Progenitor cell of endocrine pancreas (in vitro differentiated cells): ENCODE results near the gene AHSA1. TPM values are rescaled to one million over a fixed set of nuclear protein-coding genes. Genes with fewer than 3 reads are reported as not detected.

Experiments
- DNase-seq: peaks from one replicate; pipeline ENCODE4 v3.0.0; 2021; ENCODE audit warnings: low spot score; ENCODE audit not compliant: unreplicated experiment
- H3K27ac Mint-ChIP-seq: 2 replicates; pipeline ENCODE4 v1.8.0; 2021; ENCODE audit warnings: mild to moderate bottlenecking, moderate library complexity, mixed read lengths
- H3K27me3 Mint-ChIP-seq: 2 replicates; pipeline ENCODE4 v1.8.0; 2021; ENCODE audit warnings: mixed read lengths
- H3K36me3 Mint-ChIP-seq: 2 replicates; pipeline ENCODE4 v1.8.0; 2022; ENCODE audit warnings: mixed read lengths; ENCODE audit not compliant: insufficient read depth
- H3K4me1 Mint-ChIP-seq: 2 replicates; pipeline ENCODE4 v1.8.0; 2021; ENCODE audit warnings: low read depth, mixed read lengths
- H3K4me3 Mint-ChIP-seq: 2 replicates; pipeline ENCODE4 v1.8.0; 2021; ENCODE audit warnings: low read depth, mild to moderate bottlenecking, moderate library complexity, mixed read lengths
- H3K9me3 Mint-ChIP-seq: 2 replicates; pipeline ENCODE4 v1.8.0; 2021; ENCODE audit warnings: low read depth, mixed read lengths
- total RNA-seq: library from RNA; stranded (reverse); gene quantifications from 2 replicates; pipeline ENCODE4 v1.2.1, GENCODE V29; 2021
- TF ChIP-seq, protein P1 (sequence below): fragments of 200-600 bp; sonication (generic); IDR thresholded peaks from one replicate; pipeline ENCODE4 v1.5.0; 2021; ENCODE audit warnings: antibody characterized with exemption, mild to moderate bottlenecking; ENCODE audit not compliant: unreplicated experiment

Gene AHSA1
- total RNA-seq, 1 donor from 2014 or later, result 160 TPM

GRCh38 chr14:77459072-77459723 lies 1.3 kb downstream of the AHSA1 start:
- Mint-ChIP-seq H3K4me3 (peak overlapping the region; percentile 100), H3K4me1 (peaks cover 25% of the 10 kb centered on the region), H3K27me3 (no peaks in the 10 kb centered on the region), H3K9me3 (no peaks in the 10 kb centered on the region), H3K27ac (peak overlapping the region; percentile 100), H3K36me3 (peaks cover 23% of the 10 kb centered on the region)
- DNase-seq, result no peak
- TF ChIP-seq, protein P1, sequence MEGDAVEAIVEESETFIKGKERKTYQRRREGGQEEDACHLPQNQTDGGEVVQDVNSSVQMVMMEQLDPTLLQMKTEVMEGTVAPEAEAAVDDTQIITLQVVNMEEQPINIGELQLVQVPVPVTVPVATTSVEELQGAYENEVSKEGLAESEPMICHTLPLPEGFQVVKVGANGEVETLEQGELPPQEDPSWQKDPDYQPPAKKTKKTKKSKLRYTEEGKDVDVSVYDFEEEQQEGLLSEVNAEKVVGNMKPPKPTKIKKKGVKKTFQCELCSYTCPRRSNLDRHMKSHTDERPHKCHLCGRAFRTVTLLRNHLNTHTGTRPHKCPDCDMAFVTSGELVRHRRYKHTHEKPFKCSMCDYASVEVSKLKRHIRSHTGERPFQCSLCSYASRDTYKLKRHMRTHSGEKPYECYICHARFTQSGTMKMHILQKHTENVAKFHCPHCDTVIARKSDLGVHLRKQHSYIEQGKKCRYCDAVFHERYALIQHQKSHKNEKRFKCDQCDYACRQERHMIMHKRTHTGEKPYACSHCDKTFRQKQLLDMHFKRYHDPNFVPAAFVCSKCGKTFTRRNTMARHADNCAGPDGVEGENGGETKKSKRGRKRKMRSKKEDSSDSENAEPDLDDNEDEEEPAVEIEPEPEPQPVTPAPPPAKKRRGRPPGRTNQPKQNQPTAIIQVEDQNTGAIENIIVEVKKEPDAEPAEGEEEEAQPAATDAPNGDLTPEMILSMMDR, result peak; percentile 62

DNA sequence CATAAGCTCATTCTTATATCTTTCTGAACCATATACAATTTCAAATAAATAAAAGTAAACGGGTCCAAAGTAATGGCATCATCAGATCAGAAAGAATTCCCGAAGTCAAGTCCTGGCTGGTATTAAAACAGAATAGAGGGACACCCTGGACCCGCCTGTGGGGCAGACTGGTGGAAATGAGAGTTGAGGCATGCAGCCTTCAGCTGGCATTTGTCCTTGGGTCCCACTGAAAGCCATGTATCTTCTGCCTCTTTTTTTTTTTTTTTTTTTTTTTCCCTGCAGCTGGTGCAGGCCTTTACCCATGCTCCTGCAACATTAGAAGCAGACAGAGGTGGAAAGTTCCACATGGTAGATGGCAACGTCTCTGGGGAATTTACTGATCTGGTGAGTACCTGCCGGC lies 9.9 kb downstream of the AHSA1 start:
- Mint-ChIP-seq H3K27me3 (no peaks in the 10 kb centered on the region), H3K4me3 (no peak overlapping the region), H3K9me3 (no peaks in the 10 kb centered on the region), H3K4me1 (peaks cover 5% of the 10 kb centered on the region), H3K27ac (no peak overlapping the region), H3K36me3 (peaks cover 19% of the 10 kb centered on the region)
- DNase-seq, result no peak
- TF ChIP-seq, protein P1, result no peak

DNA sequence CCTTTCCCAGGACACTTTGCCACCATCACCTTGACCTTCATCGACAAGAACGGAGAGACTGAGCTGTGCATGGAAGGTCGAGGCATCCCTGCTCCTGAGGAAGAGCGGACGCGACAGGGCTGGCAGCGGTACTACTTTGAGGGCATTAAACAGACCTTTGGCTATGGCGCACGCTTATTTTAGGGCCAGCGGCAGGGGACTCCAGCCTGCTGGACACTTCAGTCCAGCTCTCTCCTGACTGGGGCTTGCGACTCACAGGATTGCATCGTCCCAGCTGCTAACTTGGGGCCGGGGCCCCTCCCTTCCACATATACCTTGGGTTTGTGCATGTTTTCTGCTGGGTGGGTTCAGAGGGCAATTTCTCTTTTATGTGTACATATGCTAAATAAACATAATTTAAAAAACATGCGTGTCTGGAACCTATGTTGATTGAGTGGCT lies 11.2 kb downstream of the AHSA1 start:
- no peaks in the 10 kb centered on the region for H3K9me3 Mint-ChIP-seq
- H3K27me3 Mint-ChIP-seq, result no peaks in the 10 kb centered on the region
- no peak overlapping the region for H3K4me3 Mint-ChIP-seq
- peak overlapping the region; percentile 52 for H3K27ac Mint-ChIP-seq
- TF ChIP-seq, protein P1, result no peak
- DNase-seq, result no peak
- H3K36me3 Mint-ChIP-seq, result peaks cover 15% of the 10 kb centered on the region
- peaks cover 5% of the 10 kb centered on the region for H3K4me1 Mint-ChIP-seq

GRCh38 chr14:77469539-77469938 lies 11.6 kb downstream of the AHSA1 start:
- Mint-ChIP-seq H3K36me3 (peaks cover 15% of the 10 kb centered on the region), H3K9me3 (no peaks in the 10 kb centered on the region), H3K4me3 (no peak overlapping the region), H3K27me3 (no peaks in the 10 kb centered on the region), H3K27ac (no peak overlapping the region), H3K4me1 (peaks cover 5% of the 10 kb centered on the region)
- DNase-seq, result no peak
- TF ChIP-seq, protein P1, result no peak

- peaks cover under 1% of the 10 kb centered on the region for H3K27me3 Mint-ChIP-seq
- H3K4me1 Mint-ChIP-seq, result peaks cover 5% of the 10 kb centered on the region
- no peak overlapping the region for H3K4me3 Mint-ChIP-seq
- H3K36me3 Mint-ChIP-seq, result peaks cover 13% of the 10 kb centered on the region
- H3K27ac Mint-ChIP-seq, result no peak overlapping the region
- no peaks in the 10 kb centered on the region for H3K9me3 Mint-ChIP-seq
- TF ChIP-seq, protein P1, result no peak
- no peak for DNase-seq
Measured at GRCh38 chr14:77470224-77470870, 12.5 kb downstream of the AHSA1 start.
